ENCODE results near the gene SDR9C7.

- TF ChIP-seq EZH2 (IDR thresholded peaks at IDR 0.05; ENCODE audit: borderline replicate concordance, low read length) (no peak), CTCF (IDR thresholded peaks at IDR 0.05; ENCODE audit: low read length) (no peak)
These were observed 47.9 kb downstream of the SDR9C7 start for GRCh38 chr12:56886319-56886718.

All from OCI-LY1 (cell line).